ENCODE results near the gene NBEAL1. TPM values are rescaled to one million over a fixed set of nuclear protein-coding genes. Genes with fewer than 3 reads are reported as not detected.

NBEAL1 gene
- total RNA-seq, 4 donors from 2014 or later: 33.3 to 51.6 (median 48.4) TPM

DNA sequence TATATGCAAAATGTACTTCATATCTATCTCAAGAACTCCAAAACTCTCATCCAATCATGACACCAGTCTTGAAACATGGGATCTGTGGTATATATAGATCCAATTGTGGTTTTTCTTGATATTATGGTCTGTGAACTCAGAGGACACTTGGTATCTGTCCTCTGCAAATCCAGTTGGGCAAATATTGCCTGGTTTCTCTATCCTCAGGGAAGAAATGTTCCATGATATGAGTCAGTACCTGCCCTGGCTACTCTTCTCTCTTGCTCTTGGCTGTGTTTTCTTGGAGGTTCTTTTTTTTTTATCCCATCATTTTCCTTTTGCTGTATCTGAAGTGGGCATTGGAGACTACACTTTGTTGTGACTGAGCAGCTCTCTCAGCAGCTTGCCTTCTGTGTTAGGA, 10.9 kb downstream of the NBEAL1 start:
- Histone ChIP-seq H3K9me3 (no peaks in the 10 kb centered on the region), H3K27me3 (no peaks in the 10 kb centered on the region), H3K4me3 (no peak overlapping the region), H3K4me1 (peaks cover 0 to 33% (median 0%) of the 10 kb centered on the region in 4 donors), H3K36me3 (peaks cover 0 to 17% (median 0%) of the 10 kb centered on the region in 3 donors), H3K27ac (peak overlapping the region in 1 of 4 donors; percentile 3)
- no peak for DNase-seq (ENCODE audit: low spot score in 2 of 2)
- TF ChIP-seq, protein P1, sequence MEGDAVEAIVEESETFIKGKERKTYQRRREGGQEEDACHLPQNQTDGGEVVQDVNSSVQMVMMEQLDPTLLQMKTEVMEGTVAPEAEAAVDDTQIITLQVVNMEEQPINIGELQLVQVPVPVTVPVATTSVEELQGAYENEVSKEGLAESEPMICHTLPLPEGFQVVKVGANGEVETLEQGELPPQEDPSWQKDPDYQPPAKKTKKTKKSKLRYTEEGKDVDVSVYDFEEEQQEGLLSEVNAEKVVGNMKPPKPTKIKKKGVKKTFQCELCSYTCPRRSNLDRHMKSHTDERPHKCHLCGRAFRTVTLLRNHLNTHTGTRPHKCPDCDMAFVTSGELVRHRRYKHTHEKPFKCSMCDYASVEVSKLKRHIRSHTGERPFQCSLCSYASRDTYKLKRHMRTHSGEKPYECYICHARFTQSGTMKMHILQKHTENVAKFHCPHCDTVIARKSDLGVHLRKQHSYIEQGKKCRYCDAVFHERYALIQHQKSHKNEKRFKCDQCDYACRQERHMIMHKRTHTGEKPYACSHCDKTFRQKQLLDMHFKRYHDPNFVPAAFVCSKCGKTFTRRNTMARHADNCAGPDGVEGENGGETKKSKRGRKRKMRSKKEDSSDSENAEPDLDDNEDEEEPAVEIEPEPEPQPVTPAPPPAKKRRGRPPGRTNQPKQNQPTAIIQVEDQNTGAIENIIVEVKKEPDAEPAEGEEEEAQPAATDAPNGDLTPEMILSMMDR (IDR thresholded peaks at IDR 0.05): no peak

DNA sequence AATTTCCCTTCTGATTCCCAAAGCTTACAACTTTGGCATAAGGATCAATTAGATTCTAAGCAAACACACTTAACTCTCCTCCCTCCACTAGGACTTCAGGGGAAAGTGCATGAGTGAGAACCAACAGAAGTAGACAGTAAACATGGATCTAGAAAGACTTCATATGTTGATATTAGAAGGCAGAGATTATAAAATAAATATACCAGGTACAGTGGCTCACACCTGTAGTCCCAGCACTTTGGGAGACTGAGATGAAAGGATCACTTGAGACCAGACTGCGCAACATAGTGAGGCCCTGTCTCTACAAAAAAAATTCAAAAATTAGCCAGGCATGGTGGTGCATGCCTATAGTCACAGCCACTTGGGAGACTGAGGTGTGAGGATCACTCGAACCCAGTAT, 15.9 kb downstream of the NBEAL1 start:
- no peak for DNase-seq (ENCODE audit: low spot score in 2 of 2)
- no peaks in the 10 kb centered on the region for H3K27me3 ChIP-seq
- H3K4me1 ChIP-seq: peaks cover 0 to 26% (median 0%) of the 10 kb centered on the region in 4 donors
- no peak for TF ChIP-seq EP300 (IDR thresholded peaks at IDR 0.05)
- no peak for TF ChIP-seq POLR2A (IDR thresholded peaks at IDR 0.05)
- TF ChIP-seq, protein P1 (IDR thresholded peaks at IDR 0.05): no peak
- 93 to 97% methylated on average over 2 of the region's 2 CpGs for whole genome bisulfite sequencing, 2 donors
- no peak overlapping the region for H3K4me3 ChIP-seq
- H3K27ac ChIP-seq: no peak overlapping the region
- H3K36me3 ChIP-seq: peaks cover 0 to 7% (median 0%) of the 10 kb centered on the region in 3 donors
- no peaks in the 10 kb centered on the region for H3K9me3 ChIP-seq

GRCh38 chr2:203030991-203031390, 16.3 kb downstream of the NBEAL1 start:
- Histone ChIP-seq H3K4me3 (no peak overlapping the region), H3K36me3 (peaks cover 0 to 7% (median 0%) of the 10 kb centered on the region in 3 donors), H3K27ac (no peak overlapping the region), H3K27me3 (no peaks in the 10 kb centered on the region), H3K9me3 (no peaks in the 10 kb centered on the region), H3K4me1 (peaks cover 0 to 30% (median 1%) of the 10 kb centered on the region in 4 donors)
- TF ChIP-seq EP300 (IDR thresholded peaks at IDR 0.05): no peak
- no peak for TF ChIP-seq POLR2A (IDR thresholded peaks at IDR 0.05)
- TF ChIP-seq, protein P1 (IDR thresholded peaks at IDR 0.05): no peak
- 57 to 64% methylated on average over 5 of the region's 5 CpGs for WGBS, 2 donors
- no peak for DNase-seq (ENCODE audit: low spot score in 2 of 2)

DNA sequence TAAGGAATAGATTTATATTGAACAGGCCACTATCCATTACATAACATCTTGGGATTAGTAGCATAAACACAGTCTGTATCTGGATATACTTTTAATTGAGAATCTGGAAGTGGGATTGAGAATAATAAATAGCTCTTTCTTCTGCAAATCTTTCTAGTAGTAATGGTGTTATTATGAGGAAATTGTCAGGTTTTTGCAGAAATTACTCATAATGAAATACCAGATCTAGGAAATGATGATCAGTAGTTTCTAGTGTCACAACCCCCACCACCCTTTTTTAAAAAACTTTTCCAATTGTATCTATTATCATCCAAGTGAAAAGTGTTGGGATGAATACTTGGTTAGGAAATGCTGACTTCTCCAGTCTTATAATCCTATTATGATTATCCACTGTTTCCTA, 18.7 kb downstream of the NBEAL1 start:
- H3K27ac ChIP-seq: peak overlapping the region in 1 of 4 donors; percentile 37
- H3K9me3 ChIP-seq: no peaks in the 10 kb centered on the region
- DNase-seq (ENCODE audit: low spot score in 2 of 2): no peak
- peaks cover 0 to 45% (median 6%) of the 10 kb centered on the region in 4 donors for H3K4me1 ChIP-seq
- no peak for TF ChIP-seq POLR2A (IDR thresholded peaks at IDR 0.05)
- no peak for TF ChIP-seq EP300 (IDR thresholded peaks at IDR 0.05)
- no peaks in the 10 kb centered on the region for H3K27me3 ChIP-seq
- no peak overlapping the region for H3K4me3 ChIP-seq
- no peaks in the 10 kb centered on the region for H3K36me3 ChIP-seq

DNA sequence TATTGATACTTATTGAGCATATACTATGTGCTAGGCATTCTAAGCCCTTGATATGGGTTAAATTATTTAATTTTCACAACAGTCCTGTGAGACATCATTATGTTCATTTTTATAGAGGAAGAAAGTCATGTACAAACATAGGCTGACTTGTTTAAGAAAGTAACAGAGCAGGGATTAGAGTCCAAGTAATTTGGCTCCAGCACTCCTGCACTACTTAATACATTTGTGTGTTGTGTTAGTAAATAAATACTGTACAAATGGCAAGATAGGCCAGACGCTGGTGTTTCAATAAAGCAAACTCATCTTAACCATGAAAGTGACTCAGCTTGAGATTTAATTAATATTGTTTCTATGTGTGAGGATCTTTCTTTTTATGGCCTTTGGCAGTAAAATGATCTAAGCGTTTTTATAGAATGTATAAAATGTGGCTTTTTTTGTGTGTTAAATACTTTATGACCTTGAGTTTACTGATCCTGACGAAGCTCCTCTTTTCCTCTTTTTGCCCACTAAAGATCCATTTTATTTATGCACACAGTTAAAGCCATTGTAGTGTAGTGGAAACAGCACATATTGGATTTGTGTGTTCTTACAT, 21.3 kb downstream of the NBEAL1 start:
- 36 to 37% methylated on average over 3 of the region's 3 CpGs for WGBS, 2 donors
- H3K27me3 ChIP-seq: no peaks in the 10 kb centered on the region
- H3K4me1 ChIP-seq: peaks cover 0 to 36% (median 6%) of the 10 kb centered on the region in 4 donors
- no peak overlapping the region for H3K27ac ChIP-seq
- no peaks in the 10 kb centered on the region for H3K9me3 ChIP-seq
- H3K36me3 ChIP-seq: peaks cover 0 to 7% (median 0%) of the 10 kb centered on the region in 3 donors
- H3K4me3 ChIP-seq: no peak overlapping the region
- no peak for DNase-seq (ENCODE audit: low spot score in 2 of 2)
- TF ChIP-seq, protein P1 (IDR thresholded peaks at IDR 0.05): no peak
- TF ChIP-seq EP300 (IDR thresholded peaks at IDR 0.05) (no peak), POLR2A (IDR thresholded peaks at IDR 0.05) (no peak)

Data from tibial nerve (tissue), 4 donors.